HepG2 (cell line): ENCODE data around the gene IRF3. TPM values are rescaled to one million over a fixed set of nuclear protein-coding genes. Genes with fewer than 3 reads are reported as not detected.

ENCODE experiments used
- ARID4A ChIP-seq: sonication (generic); formaldehyde crosslinking; IDR thresholded peaks from 2 replicates; pipeline ENCODE4 v1.5.0; 2020; ENCODE audit warnings: mild to moderate bottlenecking, missing genetic modification reagents, borderline replicate concordance
- BORCS8-MEF2B ChIP-seq: sonication (generic); formaldehyde crosslinking; IDR thresholded peaks from 2 replicates; pipeline ENCODE4 v1.8.0; 2022; ENCODE audit warnings: mild to moderate bottlenecking, missing genetic modification reagents
- HIC2 ChIP-seq: sonication (generic); formaldehyde crosslinking; IDR thresholded peaks from 2 replicates; pipeline ENCODE4 v1.9.0; 2022; ENCODE audit warnings: low read depth, missing genetic modification reagents
- HNRNPL ChIP-seq: fragments of 200-400 bp; formaldehyde crosslinking; IDR thresholded peaks from 2 replicates; pipeline ENCODE4 v1.6.1; 2017; ENCODE audit warnings: mild to moderate bottlenecking, low read depth, low read length
- IKZF4 ChIP-seq: sonication (generic); formaldehyde crosslinking; IDR thresholded peaks from 2 replicates; pipeline ENCODE4 v1.5.1; 2020; ENCODE audit warnings: borderline replicate concordance, mild to moderate bottlenecking, low read depth, missing genetic modification reagents; ENCODE audit errors: not compliant biosample characterization
- MBNL3 ChIP-seq: fragments of 250-450 bp; sonication (Bioruptor Pico); conservative IDR thresholded peaks from 2 replicates; pipeline ENCODE4 v1.8.0; 2022; ENCODE audit warnings: mild to moderate bottlenecking, inconsistent platforms
- NPAS2 ChIP-seq: sonication (generic); formaldehyde crosslinking; IDR thresholded peaks from 2 replicates; pipeline ENCODE4 v1.8.0; 2022; ENCODE audit warnings: mild to moderate bottlenecking, missing genetic modification reagents, borderline replicate concordance
- POGK ChIP-seq: sonication (generic); formaldehyde crosslinking; conservative IDR thresholded peaks from 2 replicates; pipeline ENCODE4 v1.8.0; 2022; ENCODE audit warnings: mild to moderate bottlenecking, moderate library complexity, missing genetic modification reagents
- POLR2AphosphoS2 ChIP-seq: IDR thresholded peaks from 2 replicates; pipeline ENCODE4 v1.6.1; 2011; ENCODE audit warnings: low read depth, low read length, improper control_type of control experiment
- SOX6 ChIP-seq, 2 experiments: fragments of 450-650 bp in 1 of 2; sonication (generic) in 1 of 2; formaldehyde crosslinking in 1 of 2; IDR thresholded peaks; 2 replicates each; pipeline versions ENCODE4 v1.4.0 to v1.6.1; 2017 to 2020; ENCODE audit warnings: antibody characterized with exemption in 1 of 2, mild to moderate bottlenecking in 1 of 2, missing genetic modification reagents in 1 of 2
- SSRP1 ChIP-seq: IDR thresholded peaks from 2 replicates; pipeline ENCODE4 v1.6.1; 2016; ENCODE audit warnings: control low read depth
- ZFP36L2 ChIP-seq: sonication (generic); formaldehyde crosslinking; IDR thresholded peaks from 2 replicates; pipeline ENCODE4 v1.4.0; 2020; ENCODE audit warnings: missing genetic modification reagents
- ZKSCAN8 ChIP-seq: IDR thresholded peaks from 2 replicates; pipeline ENCODE4 v1.6.1; 2016; ENCODE audit warnings: borderline replicate concordance, missing genetic modification reagents, missing compliant biosample characterization
- ZMYM2 ChIP-seq: sonication (generic); formaldehyde crosslinking; IDR thresholded peaks from 2 replicates; pipeline ENCODE4 v1.8.0; 2022; ENCODE audit warnings: mild to moderate bottlenecking, missing genetic modification reagents
- ZNF263 ChIP-seq: sonication (generic); formaldehyde crosslinking; IDR thresholded peaks from 2 replicates; pipeline ENCODE4 v1.4.0; 2020; ENCODE audit warnings: missing genetic modification reagents
- ZNF276 ChIP-seq: sonication (generic); formaldehyde crosslinking; IDR thresholded peaks from 2 replicates; pipeline ENCODE4 v1.4.0; 2020; ENCODE audit warnings: mild to moderate bottlenecking, low read depth, missing genetic modification reagents
- ZNF546 ChIP-seq: sonication (generic); formaldehyde crosslinking; conservative IDR thresholded peaks from 2 replicates; pipeline ENCODE4 v1.8.1; 2023; ENCODE audit warnings: mild to moderate bottlenecking, missing genetic modification reagents
- ZNF619 ChIP-seq: sonication (generic); formaldehyde crosslinking; IDR thresholded peaks from 2 replicates; pipeline ENCODE4 v1.4.0; 2020; ENCODE audit warnings: mild to moderate bottlenecking, missing genetic modification reagents
- ZNF780A ChIP-seq: sonication (generic); formaldehyde crosslinking; IDR thresholded peaks from 2 replicates; pipeline ENCODE4 v1.8.0; 2022; ENCODE audit warnings: mild to moderate bottlenecking, missing genetic modification reagents, moderate library complexity
- polyA plus RNA-seq, 8 experiments: library from polyadenylated mRNA; depleted of rRNA in 3 of 8; stranded (reverse) in 7 of 8; unstranded in 1 of 8; fragments of >200 nt; fragmentation: Illumina TruSeq in 4 of 8; extraction: Trizol in 4 of 8; gene quantifications; 2 replicates each; pipeline versions ENCODE4 v1.2.1 to v1.2.3, GENCODE V29; 2011 to 2016; ENCODE audit warnings: low read depth in 4 of 8, missing spikeins in 1 of 8, mixed read lengths in 1 of 8; ENCODE audit not compliant: insufficient read depth in 1 of 8
- total RNA-seq, 5 experiments: library from RNA; depleted of rRNA; stranded (reverse); fragments of >200 nt; fragmentation: Illumina TruSeq; extraction: Trizol; gene quantifications; 2 replicates each; pipeline ENCODE4 v1.2.3, GENCODE V29; 2016; ENCODE audit warnings: low read depth in 1 of 5

IRF3 gene
- total and polyA plus RNA-seq, 2 of the 13 experiments (the other 11 are each of a cell fraction or from before 2014, with no cell fraction given): 61.9 to 65.5 TPM

GRCh38 chr19:49640113-49640898 lies 25.4 kb downstream of the IRF3 start, which contains the start of gene RRAS (continued):
- TF ChIP-seq ZKSCAN8 (CRISPR knock-in tag): peak; percentile 45; the same call in 1 of the 2 replicates
- no peak for TF ChIP-seq HIC2 (CRISPR knock-in tag)
- TF ChIP-seq NPAS2: no peak
- TF ChIP-seq SSRP1 (CRISPR knock-in tag): no peak
- peak; percentile 72; the same call in 1 of the 2 replicates for TF ChIP-seq ARID4A (CRISPR knock-in tag)
- TF ChIP-seq ZNF619 (CRISPR knock-in tag): no peak
- peak; percentile 72 for TF ChIP-seq POGK
- TF ChIP-seq ZNF546 (CRISPR knock-in tag): no peak
- no peak for TF ChIP-seq MBNL3 (CRISPR knock-in tag)
- peak; percentile 58 for TF ChIP-seq IKZF4 (CRISPR knock-in tag)
- peak; percentile 76 for TF ChIP-seq POLR2AphosphoS2
- TF ChIP-seq SOX6 (IDR thresholded peaks at IDR 0.05): no peak
- TF ChIP-seq SOX6 (CRISPR knock-in tag; IDR thresholded peaks at IDR 0.05): peak; percentile 47
- TF ChIP-seq BORCS8-MEF2B (CRISPR knock-in tag): peak; percentile 32; the same call in 1 of the 2 replicates
- TF ChIP-seq ZNF276 (CRISPR knock-in tag): no peak
- TF ChIP-seq ZNF780A (CRISPR knock-in tag): no peak
- TF ChIP-seq ZNF263 (CRISPR knock-in tag): no peak
- no peak for TF ChIP-seq ZMYM2
- no peak for TF ChIP-seq ZFP36L2
- TF ChIP-seq HNRNPL: no peak
